Activated CD8-positive, alpha-beta memory T cell treated with anti-CD3 and anti-CD28 coated beads for 36 hours (primary cell): ENCODE measurements around the gene LRRC75A. TPM values are rescaled to one million over a fixed set of nuclear protein-coding genes. Genes with fewer than 3 reads are reported as not detected.

Experiments used
- CTCF ChIA-PET: fragments of 350-600 bp; sonication (Branson Sonifier 250); formaldehyde crosslinking; loops from one replicate; lab custom pipeline; 2021; ENCODE audit warnings: antibody characterized with exemption; lab: Charles Lee
- POLR2A ChIA-PET: fragments of 350-600 bp; sonication (Branson Sonifier 250); formaldehyde crosslinking; loops from one replicate; lab custom pipeline; 2021; ENCODE audit warnings: antibody characterized with exemption; lab: Charles Lee
- total RNA-seq, 2 experiments: library from RNA; stranded (reverse); gene quantifications; one replicate each; pipeline ENCODE4 v1.2.3, GENCODE V29; 2021

The LRRC75A gene
- total RNA-seq, 2 experiments from 2014 or later, result 1.6 to 1.8 TPM

- ChIA-PET POLR2A (interaction anchor here (1.6 to 4.8 kb wide), 2 partner anchors 25 to 61 kb away, joined by 7 to 92 read pairs; partner anchors contain the start of genes TRPV2 and UBB), CTCF (interaction anchor here (0.9 to 2.4 kb wide), 6 partner anchors 8 to 67 kb away, joined by 3 to 12 read pairs (median 4); no protein-coding TSS in a partner anchor)
These were observed 49.9 kb downstream of the LRRC75A start for GRCh38 chr17:16442141-16442540.

GRCh38 chr17:16440901-16441629 lies 50.9 kb downstream of the LRRC75A start:
- POLR2A ChIA-PET, result interaction anchor here (0.6 to 4.8 kb wide), 7 partner anchors 24 to 324 kb away, joined by 3 to 92 read pairs (median 4); partner anchors contain the start of genes CENPV, TRPV2 and UBB

GRCh38 chr17:16440354-16440753 lies 51.6 kb downstream of the LRRC75A start:
- POLR2A ChIA-PET, result interaction anchor here (0.6 to 4.8 kb wide), 6 partner anchors 23 to 323 kb away, joined by 3 to 92 read pairs (median 4); partner anchors contain the start of genes CENPV, TRPV2 and UBB
- CTCF ChIA-PET, result interaction anchor here (0.9 to 2.0 kb wide), 5 partner anchors 11 to 81 kb away, joined by 3 to 10 read pairs (median 3); partner anchors contain the start of gene UBB

More at GRCh38 chr17:16440901-16441629, 50.9 kb downstream of the LRRC75A start:
- CTCF ChIA-PET, result interaction anchor here (0.7 to 2.0 kb wide), 6 partner anchors 9 to 238 kb away, joined by 3 to 10 read pairs (median 4); partner anchors contain the start of gene UBB

GRCh38 chr17:16439811-16440351 lies 52.1 kb downstream of the LRRC75A start:
- CTCF ChIA-PET, result interaction anchor here (0.9 to 1.3 kb wide), 2 partner anchors 11 to 81 kb away, joined by 3 read pairs; no protein-coding TSS in a partner anchor
- POLR2A ChIA-PET, result interaction anchor here (0.7 to 4.8 kb wide), 5 partner anchors 22 to 97 kb away, joined by 3 to 92 read pairs (median 4); partner anchors contain the start of genes CENPV, TRPV2 and UBB

GRCh38 chr17:16439303-16439791 lies 52.6 kb downstream of the LRRC75A start:
- POLR2A ChIA-PET, result interaction anchor here (1.0 to 4.8 kb wide), 4 partner anchors 10 to 88 kb away, joined by 3 to 92 read pairs (median 4); partner anchors contain the start of genes TRPV2 and UBB
- CTCF ChIA-PET, result interaction anchor here (1.3 to 1.6 kb wide), 3 partner anchors 20 to 82 kb away, joined by 3 to 10 read pairs (median 6); partner anchors contain the start of gene TRPV2

GRCh38 chr17:16438557-16439302 lies 53.3 kb downstream of the LRRC75A start:
- POLR2A ChIA-PET, result interaction anchor here (0.6 to 4.8 kb wide), 9 partner anchors 9 to 97 kb away, joined by 3 to 92 read pairs (median 3); partner anchors contain the start of genes CENPV, TRPV2 and UBB

GRCh38 chr17:16438173-16438556 lies 53.8 kb downstream of the LRRC75A start:
- ChIA-PET CTCF (interaction anchor here (0.7 to 1.6 kb wide), 6 partner anchors 10 to 81 kb away, joined by 3 to 10 read pairs (median 4); partner anchors contain the start of gene TRPV2), POLR2A (interaction anchor here (0.6 to 4.8 kb wide), 7 partner anchors 21 to 98 kb away, joined by 3 to 92 read pairs (median 5); partner anchors contain the start of genes CENPV, TRPV2 and UBB)

More at GRCh38 chr17:16438557-16439302, 53.3 kb downstream of the LRRC75A start:
- CTCF ChIA-PET, result interaction anchor here (0.7 to 1.6 kb wide), 6 partner anchors 11 to 82 kb away, joined by 3 to 10 read pairs (median 4); partner anchors contain the start of gene TRPV2

GRCh38 chr17:16437083-16437482 lies 54.9 kb downstream of the LRRC75A start:
- ChIA-PET CTCF (interaction anchor here (1.0 to 2.0 kb wide), 2 partner anchors 22 to 54 kb away, joined by 3 to 6 read pairs; no protein-coding TSS in a partner anchor), POLR2A (interaction anchor here (0.8 kb wide), 1 partner anchor 8 kb away, joined by 3 read pairs; no protein-coding TSS in a partner anchor)

- CTCF ChIA-PET, result interaction anchor here (1.0 to 2.0 kb wide), 2 partner anchors 22 to 53 kb away, joined by 3 to 6 read pairs; no protein-coding TSS in a partner anchor
- POLR2A ChIA-PET, result no interaction called here
These were observed 55.8 kb downstream of the LRRC75A start for GRCh38 chr17:16435925-16436886.

GRCh38 chr17:16434662-16435061 lies 57.3 kb downstream of the LRRC75A start:
- ChIA-PET CTCF (interaction anchor here (1.0 kb wide), 1 partner anchor 71 kb away, joined by 3 read pairs; no protein-coding TSS in a partner anchor), POLR2A (no interaction called here)

- CTCF ChIA-PET, result no interaction called here
- POLR2A ChIA-PET, result interaction anchor here (0.7 kb wide), 1 partner anchor 397 kb away, joined by 8 read pairs; no protein-coding TSS in a partner anchor
These were observed 58.5 kb downstream of the LRRC75A start for GRCh38 chr17:16433514-16433913.

- ChIA-PET POLR2A (no interaction called here), CTCF (no interaction called here)
These were observed 60.0 kb downstream of the LRRC75A start for GRCh38 chr17:16432017-16432416.

GRCh38 chr17:16430650-16431049 lies 61.3 kb downstream of the LRRC75A start:
- POLR2A ChIA-PET, result no interaction called here
- CTCF ChIA-PET, result no interaction called here

- ChIA-PET POLR2A (interaction anchor here (0.5 to 0.6 kb wide), 2 partner anchors 8 to 10 kb away, joined by 3 read pairs; no protein-coding TSS in a partner anchor), CTCF (interaction anchor here (2.7 kb wide), 1 partner anchor 65 kb away, joined by 7 read pairs; no protein-coding TSS in a partner anchor)
These were observed 62.9 kb downstream of the LRRC75A start for GRCh38 chr17:16429083-16429482.

- CTCF ChIA-PET, result interaction anchor here (0.9 to 2.7 kb wide), 7 partner anchors 9 to 94 kb away, joined by 3 to 7 read pairs (median 3); partner anchors contain the start of gene TRPV2
These were observed 63.7 kb downstream of the LRRC75A start for GRCh38 chr17:16428098-16428882.

More at GRCh38 chr17:16428098-16428882, 63.7 kb downstream of the LRRC75A start:
- POLR2A ChIA-PET, result interaction anchor here (0.5 kb wide), 1 partner anchor 9 kb away, joined by 3 read pairs; no protein-coding TSS in a partner anchor
